GM12878 (cell line): ENCODE data around the gene EXOC5. TPM values are rescaled to one million over a fixed set of nuclear protein-coding genes. Genes with fewer than 3 reads are reported as not detected.

Experiments used
- ATAC-seq: fragments of 200-7000 bp; cut with Tn5 transposase; 3 replicates; pipeline ENCODE4 v1.9.1; 2020; ENCODE audit warnings: mild to moderate bottlenecking, moderate library complexity
- BruUV-seq: library from RNA; stranded (reverse); fragments of 400-500 nt; replicated peaks from 2 replicates; lab custom pipeline; 2021; lab: Mats Ljungman, UMichigan
- CTCF ChIA-PET: fragments of 300-600 bp; sonication (Branson Sonifier 250); formaldehyde crosslinking; extraction: SDS; loops from one replicate; lab custom pipeline; 2021; ENCODE audit warnings: inconsistent platforms; lab: Yijun Ruan, JAX
- POLR2A ChIA-PET: fragments of 350-600 bp; formaldehyde crosslinking; extraction: SDS; loops from one replicate; lab custom pipeline; 2021; ENCODE audit warnings: inconsistent platforms; lab: Charles Lee
- RAD21 ChIA-PET: fragments of 300-600 bp; sonication (Branson Sonifier 250); formaldehyde crosslinking; loops from one replicate; lab custom pipeline; 2023; ENCODE audit warnings: antibody characterized with exemption; ENCODE audit not compliant: unreplicated experiment; lab: Charles Lee
- SMC1A ChIA-PET: fragments of 300-600 bp; sonication (Branson Sonifier 250); formaldehyde crosslinking; loops from one replicate; lab custom pipeline; 2023; ENCODE audit not compliant: unreplicated experiment, uncharacterized antibody; lab: Charles Lee
- DNase-seq: peaks from one replicate; pipeline ENCODE4 v3.0.0-alpha.2; 2011; ENCODE audit warnings: low read depth, low spot score
- FAIRE-seq: peaks from 3 replicates; lab custom pipeline; 2011; peaks lifted over from hg19 to GRCh38; lab: Jason Lieb, UNC
- H2AFZ ChIP-seq: 2 replicates; pipeline ENCODE4 v1.6.0; 2011; ENCODE audit warnings: low read depth, low read length, control low read depth; ENCODE audit not compliant: control insufficient read depth
- H3K27ac ChIP-seq: 2 replicates; pipeline ENCODE4 v1.5.1; 2011; ENCODE audit warnings: control low read depth; ENCODE audit not compliant: control insufficient read depth, insufficient read depth
- H3K27me3 ChIP-seq, 2 experiments: replicated peaks in 1 of 2; 2 replicates each; pipeline versions ENCODE4 v1.6.0 to v1.6.1; 2011; ENCODE audit warnings: low read length in 1 of 2; ENCODE audit not compliant: control insufficient read depth in 2 of 2, insufficient read depth in 2 of 2
- H3K36me3 ChIP-seq, 2 experiments: 2 replicates each; pipeline ENCODE4 v1.5.1; 2011; ENCODE audit warnings: low read length in 1 of 2; ENCODE audit not compliant: control insufficient read depth in 2 of 2, insufficient read depth in 2 of 2
- H3K4me1 ChIP-seq: 2 replicates; pipeline ENCODE4 v1.6.1; 2011; ENCODE audit warnings: mild to moderate bottlenecking, low read length, moderate library complexity, mixed read lengths; ENCODE audit not compliant: control insufficient read depth, insufficient read depth
- H3K4me2 ChIP-seq: 2 replicates; pipeline ENCODE4 v1.6.0; 2011; ENCODE audit warnings: control low read depth; ENCODE audit not compliant: control insufficient read depth, insufficient read depth
- H3K4me3 ChIP-seq: fragments of 200-600 bp; sonication (generic); 2 replicates; pipeline ENCODE4 v1.5.1; 2016
- H3K79me2 ChIP-seq: 2 replicates; pipeline ENCODE4 v1.6.0; 2011; ENCODE audit warnings: low read length; ENCODE audit not compliant: control insufficient read depth, insufficient read depth
- H3K9ac ChIP-seq: 2 replicates; pipeline ENCODE4 v1.8.0; 2011; ENCODE audit warnings: low read length, control low read depth, mixed read lengths; ENCODE audit not compliant: control insufficient read depth, insufficient read depth
- H3K9me3 ChIP-seq: replicated peaks from 3 replicates; pipeline ENCODE4 v1.5.1; 2011; ENCODE audit warnings: mild to moderate bottlenecking, low read length; ENCODE audit not compliant: control insufficient read depth, insufficient read depth
- H4K20me1 ChIP-seq: 2 replicates; pipeline ENCODE4 v1.6.0; 2011; ENCODE audit not compliant: control insufficient read depth, insufficient read depth
- ATF3 ChIP-seq: IDR thresholded peaks from 2 replicates; pipeline ENCODE4 v1.6.1; 2011; ENCODE audit warnings: low read depth, mild to moderate bottlenecking, low read length, moderate library complexity, borderline replicate concordance; ENCODE audit errors: extremely low read depth
- ATF7 ChIP-seq: fragments of 450-650 bp; IDR thresholded peaks from 2 replicates; pipeline ENCODE4 v1.6.1; 2016; ENCODE audit warnings: low read depth, mild to moderate bottlenecking
- CREM ChIP-seq: IDR thresholded peaks from 2 replicates; pipeline ENCODE4 v1.6.1; 2014; ENCODE audit warnings: antibody characterized with exemption, low read depth
- ELK1 ChIP-seq: IDR thresholded peaks from 2 replicates; pipeline ENCODE4 v1.6.1; 2012; ENCODE audit warnings: low read depth, low read length, improper control_type of control experiment
- EZH2 ChIP-seq: IDR thresholded peaks from 2 replicates; pipeline ENCODE4 v1.6.1; 2012; ENCODE audit warnings: low read depth, mild to moderate bottlenecking, control low read depth, inconsistent platforms, low read length, borderline replicate concordance; ENCODE audit not compliant: control insufficient read depth
- GABPA ChIP-seq: IDR thresholded peaks from 2 replicates; pipeline ENCODE4 v1.6.1; 2014; ENCODE audit warnings: antibody characterized with exemption, low read depth, mild to moderate bottlenecking, inconsistent platforms
- MEF2B ChIP-seq: fragments of 450-650 bp; IDR thresholded peaks from 2 replicates; pipeline ENCODE4 v1.6.1; 2018; ENCODE audit warnings: mild to moderate bottlenecking, moderate library complexity; ENCODE audit not compliant: partially characterized antibody, poor library complexity, severe bottlenecking
- POLR2AphosphoS5 ChIP-seq: IDR thresholded peaks from 2 replicates; pipeline ENCODE4 v1.6.1; 2011; ENCODE audit warnings: mild to moderate bottlenecking, low read length, inconsistent platforms
- RFX5 ChIP-seq: IDR thresholded peaks from 2 replicates; pipeline ENCODE4 v1.6.1; 2011; ENCODE audit warnings: low read depth, low read length, improper control_type of control experiment
- STAT3 ChIP-seq: IDR thresholded peaks from 2 replicates; pipeline ENCODE4 v1.6.1; 2011; ENCODE audit warnings: low read depth, low read length, improper control_type of control experiment
- TBL1XR1 ChIP-seq: IDR thresholded peaks from 2 replicates; pipeline ENCODE4 v1.6.1; 2012; ENCODE audit warnings: low read depth, low read length, improper control_type of control experiment
- ZNF687 ChIP-seq: fragments of 450-650 bp; IDR thresholded peaks from 2 replicates; pipeline ENCODE4 v1.6.1; 2017; ENCODE audit warnings: mild to moderate bottlenecking, moderate library complexity
- ZZZ3 ChIP-seq: IDR thresholded peaks from 2 replicates; pipeline ENCODE4 v1.6.1; 2011; ENCODE audit warnings: low read depth; ENCODE audit not compliant: control insufficient read depth, insufficient read length
- in situ Hi-C: fragments of 300-500 bp; cut with MboI; formaldehyde crosslinking; loops from 9 replicates; pipeline ENCODE4 v1.14.3; 2018; ENCODE audit warnings: mixed read lengths
- intact Hi-C: fragments of 100-400 bp; cut with micrococcal nuclease; formaldehyde crosslinking; loops from one replicate; pipeline ENCODE4 v1.14.2; 2022; ENCODE audit not compliant: unreplicated experiment
- polyA plus RNA-seq, 11 experiments: library from polyadenylated mRNA; depleted of rRNA in 4 of 11; unstranded in 6 of 11; stranded (reverse) in 5 of 11; fragments of >200 nt; fragmentation: Nextera tagmentation in 4 of 11; fragmentation: Illumina TruSeq in 1 of 11; extraction: Ambion mirVana in 4 of 11; extraction: Trizol in 1 of 11; gene quantifications; 1 replicate in 1 of 11; 2 replicates in 10 of 11; pipeline versions ENCODE4 v1.2.1 to v1.2.3, GENCODE V29; 2011 to 2016; ENCODE audit warnings: inconsistent platforms in 2 of 11, missing spikeins in 2 of 11, low read depth in 1 of 11
- total RNA-seq, 4 experiments: library from RNA; depleted of rRNA in 3 of 4; stranded (reverse); fragments of >200 nt in 3 of 4; fragmentation: Illumina TruSeq in 1 of 4; extraction: Trizol in 1 of 4; gene quantifications; 2 replicates each; pipeline versions ENCODE4 v1.2.1 to v1.2.3, GENCODE V29; 2013 to 2021

EXOC5 gene
- total and polyA plus RNA-seq, 10 of the 15 experiments (the other 5 are each of a cell fraction or from before 2014, with no cell fraction given) = 10.3 to 101 (median 43.6) TPM

GRCh38 chr14:57262117-57262516 lies 6.6 kb downstream of the EXOC5 start:
- Histone ChIP-seq H3K4me3 (no peak overlapping the region), H3K9ac (no peak overlapping the region), H4K20me1 (peaks cover 2% of the 10 kb centered on the region; the same call in 1 of the 2 replicates), H3K4me1 (no peaks in the 10 kb centered on the region), H3K36me3 (no peaks in the 10 kb centered on the region), H3K79me2 (peaks cover 62% of the 10 kb centered on the region), H3K27me3 (no peaks in the 10 kb centered on the region), H3K9me3 (peaks cover 1% of the 10 kb centered on the region; the same call in 1 of the 3 replicates), H3K27ac (no peak overlapping the region), H3K4me2 (peak overlapping the region; percentile 30; the same call in 1 of the 2 replicates), H2AFZ (no peak overlapping the region)
- peak; percentile 40; the same call in 2 of the 3 replicates for ATAC-seq
- ChIA-PET RAD21 (no interaction called here), CTCF (no interaction called here), POLR2A (no interaction called here), SMC1A (no interaction called here)
- BruUV-seq = no TSS peak
- DNase-seq = no peak
- TF ChIP-seq ATF7 (no peak), POLR2AphosphoS5 (no peak), TBL1XR1 (no peak), ELK1 (no peak), RFX5 (no peak), ZZZ3 (no peak), CREM (no peak), ZNF687 (no peak), STAT3 (no peak), MEF2B (no peak), EZH2 (no peak), ATF3 (no peak), GABPA (no peak)
- intact Hi-C loops (no loop called here), in situ Hi-C loops (no loop called here)
- no peak for FAIRE-seq
